ENCODE data around the gene ITPR1. TPM values are rescaled to one million over a fixed set of nuclear protein-coding genes. Genes with fewer than 3 reads are reported as not detected.

Gene ITPR1
- polyA plus RNA-seq, 1 donor from 2014 or later, result 2.1 TPM

- Histone ChIP-seq H3K4me3 (ENCODE audit: low read length) (no peak overlapping the region), H3K9ac (ENCODE audit: low read length) (no peak overlapping the region), H3K79me2 (replicated peaks; ENCODE audit: insufficient read depth, low read length) (no peaks in the 10 kb centered on the region), H3K27ac (ENCODE audit: low read length) (no peak overlapping the region), H3K4me2 (ENCODE audit: low read length) (no peak overlapping the region), H4K20me1 (ENCODE audit: insufficient read depth) (no peaks in the 10 kb centered on the region), H2AFZ (ENCODE audit: low read depth, low read length) (no peak overlapping the region), H3F3A (ENCODE audit: insufficient read depth, low read length, poor library complexity, severe bottlenecking) (no peaks in the 10 kb centered on the region), H3K36me3 (ENCODE audit: insufficient read depth, low read length) (no peaks in the 10 kb centered on the region), H3K9me3 (ENCODE audit: low read length) (no peaks in the 10 kb centered on the region), H3K27me3 (ENCODE audit: insufficient read depth, low read depth, low read length) (no peaks in the 10 kb centered on the region), H3K9me2 (ENCODE audit: insufficient read depth, low read length) (peaks cover 4% of the 10 kb centered on the region)
- TF ChIP-seq TAF1 (IDR thresholded peaks at IDR 0.05; ENCODE audit: low read depth) (no peak), POLR2AphosphoS5 (IDR thresholded peaks at IDR 0.05) (no peak), RAD21 (conservative IDR thresholded peaks at IDR 0.05) (no peak), SMC3 (conservative IDR thresholded peaks at IDR 0.05; ENCODE audit: poor library complexity) (no peak), EP300 (conservative IDR thresholded peaks at IDR 0.05; ENCODE audit: poor library complexity, severe bottlenecking) (no peak), MXI1 (conservative IDR thresholded peaks at IDR 0.05; ENCODE audit: poor library complexity, severe bottlenecking) (no peak), EZH2 (IDR thresholded peaks at IDR 0.05; ENCODE audit: borderline replicate concordance, insufficient read depth, low read length, poor library complexity, severe bottlenecking) (no peak)
- TF ChIP-seq, protein P1, sequence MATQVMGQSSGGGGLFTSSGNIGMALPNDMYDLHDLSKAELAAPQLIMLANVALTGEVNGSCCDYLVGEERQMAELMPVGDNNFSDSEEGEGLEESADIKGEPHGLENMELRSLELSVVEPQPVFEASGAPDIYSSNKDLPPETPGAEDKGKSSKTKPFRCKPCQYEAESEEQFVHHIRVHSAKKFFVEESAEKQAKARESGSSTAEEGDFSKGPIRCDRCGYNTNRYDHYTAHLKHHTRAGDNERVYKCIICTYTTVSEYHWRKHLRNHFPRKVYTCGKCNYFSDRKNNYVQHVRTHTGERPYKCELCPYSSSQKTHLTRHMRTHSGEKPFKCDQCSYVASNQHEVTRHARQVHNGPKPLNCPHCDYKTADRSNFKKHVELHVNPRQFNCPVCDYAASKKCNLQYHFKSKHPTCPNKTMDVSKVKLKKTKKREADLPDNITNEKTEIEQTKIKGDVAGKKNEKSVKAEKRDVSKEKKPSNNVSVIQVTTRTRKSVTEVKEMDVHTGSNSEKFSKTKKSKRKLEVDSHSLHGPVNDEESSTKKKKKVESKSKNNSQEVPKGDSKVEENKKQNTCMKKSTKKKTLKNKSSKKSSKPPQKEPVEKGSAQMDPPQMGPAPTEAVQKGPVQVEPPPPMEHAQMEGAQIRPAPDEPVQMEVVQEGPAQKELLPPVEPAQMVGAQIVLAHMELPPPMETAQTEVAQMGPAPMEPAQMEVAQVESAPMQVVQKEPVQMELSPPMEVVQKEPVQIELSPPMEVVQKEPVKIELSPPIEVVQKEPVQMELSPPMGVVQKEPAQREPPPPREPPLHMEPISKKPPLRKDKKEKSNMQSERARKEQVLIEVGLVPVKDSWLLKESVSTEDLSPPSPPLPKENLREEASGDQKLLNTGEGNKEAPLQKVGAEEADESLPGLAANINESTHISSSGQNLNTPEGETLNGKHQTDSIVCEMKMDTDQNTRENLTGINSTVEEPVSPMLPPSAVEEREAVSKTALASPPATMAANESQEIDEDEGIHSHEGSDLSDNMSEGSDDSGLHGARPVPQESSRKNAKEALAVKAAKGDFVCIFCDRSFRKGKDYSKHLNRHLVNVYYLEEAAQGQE (IDR thresholded peaks at IDR 0.05; ENCODE audit: borderline replicate concordance), result no peak
- TF ChIP-seq, protein P2, sequence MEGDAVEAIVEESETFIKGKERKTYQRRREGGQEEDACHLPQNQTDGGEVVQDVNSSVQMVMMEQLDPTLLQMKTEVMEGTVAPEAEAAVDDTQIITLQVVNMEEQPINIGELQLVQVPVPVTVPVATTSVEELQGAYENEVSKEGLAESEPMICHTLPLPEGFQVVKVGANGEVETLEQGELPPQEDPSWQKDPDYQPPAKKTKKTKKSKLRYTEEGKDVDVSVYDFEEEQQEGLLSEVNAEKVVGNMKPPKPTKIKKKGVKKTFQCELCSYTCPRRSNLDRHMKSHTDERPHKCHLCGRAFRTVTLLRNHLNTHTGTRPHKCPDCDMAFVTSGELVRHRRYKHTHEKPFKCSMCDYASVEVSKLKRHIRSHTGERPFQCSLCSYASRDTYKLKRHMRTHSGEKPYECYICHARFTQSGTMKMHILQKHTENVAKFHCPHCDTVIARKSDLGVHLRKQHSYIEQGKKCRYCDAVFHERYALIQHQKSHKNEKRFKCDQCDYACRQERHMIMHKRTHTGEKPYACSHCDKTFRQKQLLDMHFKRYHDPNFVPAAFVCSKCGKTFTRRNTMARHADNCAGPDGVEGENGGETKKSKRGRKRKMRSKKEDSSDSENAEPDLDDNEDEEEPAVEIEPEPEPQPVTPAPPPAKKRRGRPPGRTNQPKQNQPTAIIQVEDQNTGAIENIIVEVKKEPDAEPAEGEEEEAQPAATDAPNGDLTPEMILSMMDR (IDR thresholded peaks at IDR 0.05; ENCODE audit: poor library complexity, severe bottlenecking), result no peak
Observed at GRCh38 chr3:4599612-4600011, 106.5 kb downstream of the ITPR1 start.

- Histone ChIP-seq H4K20me1 (ENCODE audit: insufficient read depth) (no peaks in the 10 kb centered on the region), H3K27ac (ENCODE audit: low read length) (no peak overlapping the region), H3F3A (ENCODE audit: insufficient read depth, low read length, poor library complexity, severe bottlenecking) (no peaks in the 10 kb centered on the region), H3K9ac (ENCODE audit: low read length) (no peak overlapping the region), H2AFZ (ENCODE audit: low read depth, low read length) (no peak overlapping the region), H3K9me3 (ENCODE audit: low read length) (no peaks in the 10 kb centered on the region), H3K36me3 (ENCODE audit: insufficient read depth, low read length) (no peaks in the 10 kb centered on the region), H3K4me2 (ENCODE audit: low read length) (no peak overlapping the region), H3K4me3 (ENCODE audit: low read length) (no peak overlapping the region), H3K9me2 (ENCODE audit: insufficient read depth, low read length) (peaks cover 4% of the 10 kb centered on the region), H3K79me2 (replicated peaks; ENCODE audit: insufficient read depth, low read length) (no peaks in the 10 kb centered on the region), H3K27me3 (ENCODE audit: insufficient read depth, low read depth, low read length) (no peaks in the 10 kb centered on the region)
- TF ChIP-seq, protein P2 (IDR thresholded peaks at IDR 0.05; ENCODE audit: poor library complexity, severe bottlenecking), result no peak
- TF ChIP-seq POLR2AphosphoS5 (IDR thresholded peaks at IDR 0.05), result no peak
- TF ChIP-seq TAF1 (IDR thresholded peaks at IDR 0.05; ENCODE audit: low read depth), result no peak
- no peak for TF ChIP-seq SMC3 (conservative IDR thresholded peaks at IDR 0.05; ENCODE audit: poor library complexity)
- no peak for TF ChIP-seq EP300 (conservative IDR thresholded peaks at IDR 0.05; ENCODE audit: poor library complexity, severe bottlenecking)
- TF ChIP-seq, protein P1 (IDR thresholded peaks at IDR 0.05; ENCODE audit: borderline replicate concordance), result no peak
Observed at GRCh38 chr3:4600493-4600892, 107.3 kb downstream of the ITPR1 start.

Data from neural cell (in vitro differentiated cells).